GM18873 (cell line): Measurements from ENCODE around the gene BAHD1.
"Not testable (repeated sequence)": the region's sequence is repeated elsewhere in the genome, so short reads cannot be mapped to it uniquely, and the experiment has no call there.

Source experiments
- ATAC-seq: cut with Tn5 transposase; IDR thresholded peaks from one replicate; pipeline ENCODE4 v1.9.1; 2021; ENCODE audit warnings: mild to moderate bottlenecking, moderate library complexity, moderate number of reproducible peaks; ENCODE audit not compliant: unreplicated experiment, low FRiP score

The BAHD1 gene

DNA sequence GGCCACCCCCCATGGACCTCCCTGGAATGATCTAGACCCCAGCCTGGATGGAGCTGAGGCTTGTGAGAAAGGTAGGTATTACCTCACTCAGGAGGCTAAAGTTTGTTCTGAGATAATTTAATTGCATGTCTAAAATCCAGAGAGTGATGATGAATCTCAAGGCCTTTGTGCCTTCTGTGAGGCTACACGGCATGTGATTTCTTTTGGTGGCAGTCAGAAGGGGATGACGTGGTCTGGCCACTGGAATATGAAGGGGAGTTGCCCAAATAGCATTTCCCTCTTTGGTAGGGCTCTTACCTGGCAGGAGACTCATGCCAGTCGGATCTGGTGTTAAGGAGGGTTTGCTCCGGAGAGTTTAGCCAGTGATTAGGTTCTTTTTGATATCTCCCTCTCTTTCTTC lies 2.5 kb downstream of the BAHD1 start:
- no peak for ATAC-seq

DNA sequence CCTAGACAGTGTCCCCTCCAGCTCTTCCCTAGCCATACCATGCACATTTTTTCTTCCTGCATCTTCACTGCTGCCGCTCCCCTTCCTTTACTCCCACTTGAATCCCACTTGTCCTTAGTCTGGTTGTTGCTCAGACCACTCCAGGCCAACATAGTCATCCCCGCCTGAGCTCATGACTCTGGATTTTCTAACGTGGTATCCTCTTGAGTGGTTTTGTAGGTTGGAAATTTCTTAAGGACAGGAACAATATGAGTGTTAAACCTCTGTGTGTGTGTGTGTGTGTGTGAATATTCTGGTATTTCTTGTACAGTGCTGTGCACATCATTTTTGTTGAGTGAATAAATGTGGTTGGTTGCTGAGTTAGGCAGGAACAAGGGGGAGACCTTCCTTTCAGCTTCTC lies 3.1 kb downstream of the BAHD1 start:
- no peak for ATAC-seq

DNA sequence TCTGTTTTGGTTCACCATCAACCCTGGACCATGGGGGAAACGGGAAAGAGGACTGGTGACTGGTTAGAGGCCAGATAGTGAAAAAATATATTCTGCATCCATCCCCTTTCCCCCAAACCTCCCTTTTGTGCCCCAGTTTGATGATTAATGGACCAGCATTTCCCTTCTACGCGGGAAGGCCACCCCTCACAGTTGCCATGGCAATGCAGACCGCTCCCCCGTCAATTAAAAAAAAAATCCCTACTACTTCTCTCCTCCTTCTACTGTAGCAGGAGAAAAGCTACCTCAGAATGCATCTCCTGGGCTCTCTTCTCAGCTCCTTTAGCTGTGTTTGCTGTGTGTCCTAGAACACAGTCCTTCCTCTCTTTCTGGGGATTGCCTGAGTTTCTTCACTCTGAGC lies 4.0 kb downstream of the BAHD1 start:
- ATAC-seq: no peak

DNA sequence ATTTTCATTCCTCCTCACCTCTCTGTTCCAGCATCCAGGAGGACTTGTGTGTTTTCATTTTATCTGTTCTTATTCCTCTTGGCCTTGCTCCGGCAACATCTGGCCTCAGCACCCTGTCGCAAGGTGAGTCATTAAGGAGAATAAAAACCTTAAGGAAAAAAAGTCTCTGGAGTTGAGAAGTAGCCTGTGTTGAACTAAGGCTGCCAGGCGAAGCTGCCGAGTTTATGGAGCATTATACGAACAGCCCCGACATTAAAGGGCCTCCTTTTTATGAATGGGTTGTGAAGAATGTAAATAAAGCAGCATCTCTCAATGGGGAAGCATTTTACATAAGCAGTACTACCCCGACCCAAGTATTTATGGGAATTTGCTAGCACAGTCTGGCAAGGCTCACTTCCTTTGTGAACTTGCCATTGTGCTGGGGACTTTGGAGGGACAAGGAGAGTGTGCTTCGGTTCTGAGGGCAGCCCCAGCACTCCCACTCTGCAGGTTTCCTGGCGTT lies 4.7 kb downstream of the BAHD1 start:
- ATAC-seq: no peak

DNA sequence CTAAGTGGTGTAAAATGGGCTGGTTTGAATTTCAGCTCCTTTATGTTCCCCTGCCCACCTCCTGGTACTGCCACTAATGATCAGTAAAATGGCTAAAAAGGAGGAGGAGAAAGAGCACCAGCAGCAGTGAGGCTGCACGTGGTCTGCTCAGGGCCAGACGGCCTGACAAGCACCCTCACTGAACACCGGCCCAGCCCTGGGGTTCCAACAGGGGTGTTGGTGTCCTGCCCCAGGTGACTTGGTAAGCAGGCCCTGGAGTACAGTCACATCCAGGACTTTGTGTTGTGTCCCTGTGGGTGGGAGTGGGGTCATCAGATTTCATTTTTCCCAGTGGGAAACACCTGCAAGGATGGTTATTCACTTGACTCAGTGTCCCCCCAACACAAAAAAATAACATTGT lies 5.4 kb downstream of the BAHD1 start:
- ATAC-seq: no peak

DNA sequence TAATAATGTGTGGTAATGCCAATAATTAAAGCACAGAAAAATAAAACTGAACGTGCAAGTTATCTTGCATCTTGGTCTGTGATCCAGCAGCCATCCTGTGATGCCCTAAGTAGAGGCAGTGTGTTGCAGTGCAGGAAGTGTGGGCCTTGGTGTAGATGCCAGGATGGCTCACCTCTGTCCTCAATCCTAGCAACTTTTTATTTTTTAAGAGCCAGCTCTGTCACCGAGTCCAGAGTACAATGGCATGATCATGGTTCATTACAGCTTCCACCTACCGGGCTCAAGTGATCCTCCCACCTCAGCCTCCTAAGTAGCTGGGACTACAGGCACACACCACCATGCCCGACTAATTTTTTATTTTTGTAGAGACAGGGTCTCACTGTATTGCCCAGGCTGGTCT lies 7.6 kb downstream of the BAHD1 start:
- ATAC-seq: no peak

DNA sequence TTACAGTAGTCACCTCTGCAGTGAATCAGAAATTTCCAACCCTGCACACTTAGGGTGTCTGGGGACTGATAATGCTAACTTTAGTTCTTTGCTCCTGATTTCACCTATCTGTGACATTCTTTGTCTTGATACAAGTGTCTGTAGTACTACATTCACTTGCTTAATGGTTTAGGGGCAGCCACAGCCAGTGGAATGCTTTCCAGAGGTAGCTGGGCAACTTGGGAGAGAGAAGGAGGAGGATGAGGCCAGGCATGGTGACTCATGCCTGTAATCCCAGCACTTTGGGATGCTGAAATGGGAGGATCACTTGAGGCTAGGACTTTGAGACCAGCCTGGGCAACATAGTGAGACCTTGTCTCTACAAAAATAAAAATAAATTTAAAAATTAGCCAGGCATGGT lies 8.5 kb downstream of the BAHD1 start:
- no peak for ATAC-seq

DNA sequence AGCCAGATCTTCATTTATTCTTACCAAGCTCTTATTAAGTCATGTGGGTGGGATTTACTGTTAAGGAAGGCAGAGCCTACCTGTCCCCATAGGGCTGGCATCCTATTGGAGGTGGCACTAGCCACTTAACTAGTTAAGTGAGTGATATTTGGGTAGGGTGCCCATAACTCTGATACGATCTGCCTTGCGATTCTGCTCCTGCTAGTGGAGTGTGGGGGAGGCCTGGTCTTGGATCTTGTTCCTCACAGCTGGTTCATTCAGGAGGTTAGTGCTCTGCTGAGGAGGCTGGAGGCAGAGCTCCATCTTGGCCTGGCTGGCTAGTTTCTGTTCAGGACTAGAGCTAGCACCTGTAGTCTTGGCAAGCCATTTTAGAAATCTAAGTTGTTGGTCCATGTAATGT lies 9.3 kb downstream of the BAHD1 start:
- no peak for ATAC-seq

DNA sequence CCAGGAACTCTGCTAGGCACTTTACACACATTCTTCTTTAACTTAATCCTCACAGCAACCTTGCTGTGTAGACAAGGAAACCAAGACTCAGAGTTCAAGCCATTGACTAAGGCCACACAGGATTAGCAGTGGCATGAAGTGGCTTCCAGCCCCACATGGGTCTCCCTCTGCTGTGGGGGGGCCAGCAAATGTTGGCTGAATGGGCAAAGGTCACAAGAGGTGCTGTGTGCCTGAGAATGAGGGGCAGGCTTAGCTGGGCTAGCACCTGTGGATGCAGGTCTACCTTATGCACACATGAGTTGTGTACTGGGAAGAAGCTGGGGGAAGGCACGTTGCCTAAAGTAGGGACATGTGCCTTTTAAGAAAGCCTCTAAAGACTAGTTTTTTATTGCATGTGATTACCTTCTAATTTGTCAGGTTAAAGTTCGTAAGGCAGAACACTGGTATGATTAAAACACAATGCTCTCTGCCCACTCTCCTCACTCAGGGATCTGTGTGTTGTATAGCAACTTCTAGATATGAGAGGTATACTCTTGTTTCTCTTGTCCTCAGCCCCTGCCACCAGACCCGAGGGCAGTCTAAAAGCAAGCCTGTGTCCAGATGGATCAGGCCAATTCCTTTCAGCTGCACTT lies 10.9 kb downstream of the BAHD1 start:
- no peak for ATAC-seq

DNA sequence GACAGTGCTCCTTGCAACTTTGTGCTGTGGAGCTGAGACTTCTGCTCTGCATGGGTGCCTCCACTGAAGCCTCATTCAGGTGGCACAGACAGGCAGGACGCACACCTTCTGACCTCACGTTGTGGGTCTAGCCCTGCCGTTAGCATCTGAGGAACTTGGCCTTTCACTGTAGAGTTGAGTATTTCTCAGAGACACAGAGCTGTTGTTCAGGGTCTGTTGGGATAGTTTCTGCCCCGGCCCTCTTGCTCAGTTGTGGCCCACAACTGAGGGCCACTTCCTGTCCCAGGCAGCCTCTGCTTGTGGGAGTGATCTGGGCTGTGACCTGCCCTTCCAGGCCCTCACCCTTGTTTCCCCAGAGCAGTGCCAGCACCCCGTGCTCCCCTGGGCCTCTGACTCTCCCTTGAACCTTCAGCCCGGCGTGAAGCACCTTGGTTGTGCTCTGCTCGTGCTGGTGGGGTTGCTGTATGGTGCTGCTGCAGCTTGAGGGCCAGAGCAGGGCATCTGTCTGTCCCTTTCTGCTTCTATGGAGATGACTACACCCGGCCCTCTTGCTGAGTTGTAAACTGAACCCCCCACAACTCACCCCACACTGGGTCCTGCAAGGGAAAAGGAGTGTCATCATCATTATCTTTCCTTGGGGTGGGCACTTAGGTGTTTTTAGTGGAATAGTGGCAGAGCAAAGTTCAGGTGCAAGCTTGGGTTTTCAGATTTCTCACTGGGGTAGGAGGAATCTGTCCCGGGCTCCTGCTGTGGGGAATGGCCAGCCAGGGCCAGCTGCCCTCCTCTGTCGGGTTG lies 11.7 kb downstream of the BAHD1 start:
- ATAC-seq: no peak

DNA sequence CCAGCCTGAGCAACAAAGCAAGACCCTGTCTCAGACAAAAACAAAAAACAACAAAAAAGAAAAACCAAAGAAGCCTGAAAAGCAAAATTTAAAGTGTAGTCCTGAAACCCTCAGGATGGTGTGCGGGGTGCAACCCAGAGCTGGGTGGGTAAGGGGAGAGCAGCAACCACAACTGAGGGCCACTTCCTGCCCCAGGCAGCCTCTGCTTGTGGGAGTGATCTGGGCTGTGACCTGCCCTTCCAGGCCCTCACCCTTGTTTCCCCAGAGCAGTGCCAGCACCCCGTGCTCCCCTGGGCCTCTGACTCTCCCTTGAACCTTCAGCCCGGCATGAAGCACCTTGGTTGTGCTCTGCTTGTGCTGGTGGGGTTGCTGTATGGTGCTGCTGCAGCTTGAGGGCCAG lies 13.2 kb downstream of the BAHD1 start:
- ATAC-seq: not testable (repeated sequence)

DNA sequence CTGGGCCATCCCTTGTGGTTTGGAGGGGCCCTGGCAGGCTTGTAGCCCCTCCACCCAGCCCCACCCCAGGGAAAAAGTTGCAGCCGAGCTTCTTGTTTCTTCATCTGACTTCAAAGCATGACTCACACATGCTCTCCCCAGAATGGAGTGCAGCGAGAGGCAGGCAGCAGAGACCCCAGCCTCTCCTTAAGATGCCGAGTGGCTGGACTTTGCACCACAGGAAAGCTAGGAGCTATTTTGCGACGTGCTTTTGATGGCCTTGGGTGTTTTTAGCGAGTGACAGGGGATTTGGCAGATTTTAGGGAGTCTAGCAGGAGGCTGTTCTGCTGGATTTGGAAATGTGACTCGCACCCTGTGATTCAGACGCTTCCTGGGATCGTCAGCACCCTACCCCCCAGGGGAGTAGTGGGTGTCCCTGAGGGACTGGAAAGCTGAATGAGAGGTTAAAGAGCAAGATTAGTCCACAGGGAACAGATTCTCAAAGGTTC lies 14.2 kb downstream of the BAHD1 start:
- ATAC-seq: no peak

DNA sequence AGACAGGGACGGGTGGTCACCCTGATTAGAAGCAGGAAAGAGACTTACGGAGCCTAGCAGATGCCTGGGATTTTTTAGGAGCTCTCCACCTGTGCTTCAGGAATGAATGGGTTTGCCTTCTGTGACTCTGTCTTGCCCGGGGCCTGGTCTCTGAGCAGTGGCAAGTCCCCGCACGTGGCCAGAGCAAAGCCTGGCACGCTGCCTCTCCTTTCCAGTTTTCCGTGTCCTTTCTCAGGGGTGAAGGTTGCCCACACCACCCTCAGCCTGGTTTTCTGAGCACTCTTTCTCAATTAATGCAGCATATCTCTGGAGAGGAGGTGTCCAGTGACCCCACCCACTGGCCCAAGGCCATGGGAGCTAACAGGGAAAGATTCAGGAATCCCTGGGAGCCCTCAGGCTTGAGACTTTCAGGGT lies 15.6 kb downstream of the BAHD1 start:
- no peak for ATAC-seq

DNA sequence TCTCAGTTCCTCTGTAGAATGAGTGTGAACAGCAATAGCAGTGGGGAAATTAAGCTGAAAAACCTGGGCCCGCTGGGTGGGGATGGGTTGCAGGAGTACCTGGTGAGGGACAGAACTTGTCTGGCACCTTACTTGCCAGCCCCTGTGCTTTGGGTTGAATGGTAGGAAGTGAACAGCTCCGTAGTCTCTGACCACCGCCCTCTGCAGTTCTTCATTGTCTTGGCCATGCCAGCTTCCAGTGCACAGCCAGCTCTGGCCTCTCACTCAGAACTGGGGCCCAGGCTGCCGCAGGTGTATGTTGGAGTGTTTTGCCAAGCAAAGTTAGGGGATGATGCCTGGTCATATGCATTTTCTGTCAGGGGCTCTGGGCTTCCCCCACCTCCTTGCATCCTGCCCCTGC lies 16.0 kb downstream of the BAHD1 start:
- ATAC-seq: no peak

DNA sequence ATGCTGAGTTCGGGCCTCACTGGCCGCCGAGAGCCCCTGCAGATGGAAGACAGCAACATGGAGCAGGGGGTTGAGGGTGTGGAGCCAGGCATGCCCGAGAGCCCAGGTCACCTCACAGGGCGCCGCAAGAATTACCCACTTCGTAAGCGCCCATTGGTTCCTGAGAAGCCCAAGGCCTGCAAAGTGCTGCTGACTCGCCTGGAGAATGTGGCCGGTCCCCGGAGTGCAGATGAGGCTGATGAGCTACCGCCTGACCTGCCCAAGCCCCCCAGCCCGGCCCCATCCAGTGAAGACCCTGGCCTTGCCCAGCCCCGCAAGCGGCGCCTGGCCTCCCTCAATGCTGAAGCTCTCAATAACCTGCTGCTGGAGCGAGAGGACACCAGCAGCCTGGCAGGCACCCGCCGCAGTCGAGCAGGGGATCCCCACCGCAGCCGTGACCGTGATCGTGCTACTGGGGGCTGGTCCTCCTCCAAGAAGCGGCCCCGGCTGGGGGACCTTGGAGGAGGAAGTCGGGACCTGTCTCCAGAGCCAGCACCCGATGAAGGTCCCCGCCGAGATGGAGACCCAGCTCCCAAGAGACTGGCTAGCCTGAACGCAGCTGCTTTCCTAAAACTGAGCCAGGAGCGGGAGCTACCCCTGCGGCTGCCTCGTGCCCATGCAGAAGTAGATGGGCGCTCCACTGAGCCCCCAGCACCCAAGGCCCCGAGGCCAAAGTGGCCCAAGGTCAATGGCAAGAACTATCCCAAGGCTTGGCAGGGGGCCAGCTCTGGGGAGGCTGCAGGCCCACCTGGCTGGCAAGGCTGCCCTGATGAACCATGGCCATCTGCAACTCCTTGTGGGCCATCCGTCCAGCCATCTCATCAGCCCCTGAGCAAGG lies 18.0 kb downstream of the BAHD1 start:
- ATAC-seq: no peak

DNA sequence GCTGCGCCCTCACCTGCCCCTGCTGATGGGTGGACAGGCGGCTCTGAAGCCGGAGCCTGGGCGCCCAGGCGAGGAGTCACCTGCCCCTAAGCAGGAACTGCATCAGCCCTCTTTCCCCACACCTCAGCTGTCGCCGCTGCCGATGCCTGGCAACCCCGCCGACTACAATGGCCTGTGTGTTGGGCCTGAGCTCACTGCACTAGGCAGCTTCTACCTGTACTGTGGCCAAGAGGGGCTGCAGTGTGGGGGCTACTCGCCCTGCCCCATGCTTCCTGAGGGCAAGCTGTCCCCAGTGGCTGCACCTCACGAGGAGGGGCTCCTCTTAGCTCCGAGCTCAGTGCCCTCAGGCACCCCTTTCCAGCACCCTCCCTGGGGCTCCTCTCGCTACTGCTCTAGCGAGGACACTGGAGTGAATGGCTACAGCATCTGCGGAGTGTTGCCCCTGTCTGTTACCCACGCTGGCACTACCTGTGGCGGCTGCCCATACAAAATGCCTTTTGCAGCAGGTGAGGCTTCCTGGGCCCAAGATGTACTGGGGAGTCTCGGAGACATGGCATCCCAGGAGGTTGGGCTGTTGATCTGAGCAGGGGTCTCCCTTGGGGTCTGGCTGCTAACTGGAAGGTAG lies 18.8 kb downstream of the BAHD1 start:
- ATAC-seq: no peak

DNA sequence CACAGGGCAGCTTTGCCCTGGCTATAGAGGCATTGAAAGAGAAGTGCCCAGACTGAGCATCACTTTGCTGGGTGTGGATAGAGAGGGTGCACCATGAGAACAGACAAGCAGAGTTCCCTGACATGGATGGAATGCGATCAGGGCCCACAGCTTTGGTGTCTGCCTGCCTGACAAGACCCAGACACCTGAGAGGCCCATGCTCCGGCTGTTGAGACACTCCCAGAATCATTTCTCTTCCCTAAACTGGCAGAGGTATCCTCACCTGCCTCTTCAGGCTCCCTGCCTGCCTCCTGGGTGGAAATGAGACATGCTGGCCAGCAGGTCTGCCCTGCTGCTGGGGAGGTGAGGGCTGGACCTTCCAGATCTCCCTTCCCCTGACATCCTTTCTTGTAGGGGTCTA lies 19.7 kb downstream of the BAHD1 start:
- no peak for ATAC-seq

DNA sequence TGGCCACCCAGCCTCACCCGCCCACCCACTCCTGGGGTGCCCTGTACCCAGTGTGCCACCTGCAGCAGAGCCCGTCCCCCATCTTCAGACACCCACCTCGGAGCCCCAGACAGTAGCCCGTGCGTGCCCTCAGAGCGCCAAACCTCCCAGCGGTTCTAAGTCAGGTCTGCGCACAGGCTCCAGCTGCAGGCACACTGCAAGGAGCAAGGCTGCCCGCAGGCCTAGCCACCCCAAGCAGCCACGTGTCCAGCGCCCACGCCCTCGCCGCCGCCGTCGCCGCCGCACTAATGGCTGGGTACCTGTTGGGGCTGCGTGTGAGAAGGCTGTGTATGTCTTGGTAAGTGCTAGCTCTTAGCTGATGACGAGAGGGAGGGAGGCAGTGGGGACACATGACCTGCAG lies 21.2 kb downstream of the BAHD1 start:
- ATAC-seq: no peak

DNA sequence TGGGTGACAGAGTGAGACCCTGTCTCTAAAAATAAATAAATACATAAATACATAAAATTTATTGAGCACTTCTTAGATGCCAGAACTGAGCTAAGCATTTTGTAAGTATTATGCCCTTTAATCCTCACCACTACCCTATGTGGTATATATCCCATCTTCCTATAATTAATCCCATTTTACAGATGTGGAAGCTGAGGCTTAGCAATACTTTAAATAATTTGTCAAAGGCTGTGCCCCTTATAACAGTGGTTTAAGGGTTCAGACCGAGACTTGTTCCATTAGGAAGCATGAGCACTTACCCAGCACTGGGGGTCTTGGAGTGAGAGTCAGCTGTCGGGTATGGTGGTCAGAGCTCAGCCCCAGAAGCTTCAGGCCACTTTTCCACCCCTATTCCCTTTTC lies 22.5 kb downstream of the BAHD1 start:
- ATAC-seq: no peak

DNA sequence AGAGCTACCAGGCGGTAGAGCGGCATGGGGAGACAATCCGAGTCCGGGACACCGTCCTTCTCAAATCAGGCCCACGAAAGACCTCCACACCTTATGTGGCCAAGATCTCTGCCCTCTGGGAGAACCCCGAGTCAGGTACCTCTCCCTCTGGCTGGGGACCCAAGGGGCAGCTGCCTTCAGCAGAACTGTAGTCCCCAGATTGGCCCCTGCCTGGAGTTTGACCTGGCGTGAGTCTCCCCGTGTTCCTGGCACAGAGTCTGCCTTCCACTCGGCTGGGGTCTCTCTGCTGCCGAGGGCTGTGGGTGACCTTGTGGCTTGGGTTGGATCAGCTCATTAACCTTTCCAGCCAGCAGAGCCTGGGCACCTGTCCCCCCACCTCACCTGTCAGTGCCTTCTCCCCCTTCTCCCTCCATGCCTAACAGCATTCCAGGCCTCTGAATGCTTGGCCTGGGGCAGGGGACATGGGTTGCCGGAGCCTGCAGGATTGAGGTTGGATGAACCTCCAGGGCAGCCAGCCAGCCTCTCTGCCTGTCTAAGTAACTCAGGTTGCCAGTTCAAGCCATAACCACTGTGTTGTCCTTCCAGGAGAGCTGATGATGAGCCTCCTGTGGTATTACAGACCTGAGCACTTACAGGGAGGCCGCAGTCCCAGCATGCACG lies 23.3 kb downstream of the BAHD1 start:
- ATAC-seq: no peak
